ENCODE results near the gene ZMIZ1.

The ZMIZ1 gene, protein sequence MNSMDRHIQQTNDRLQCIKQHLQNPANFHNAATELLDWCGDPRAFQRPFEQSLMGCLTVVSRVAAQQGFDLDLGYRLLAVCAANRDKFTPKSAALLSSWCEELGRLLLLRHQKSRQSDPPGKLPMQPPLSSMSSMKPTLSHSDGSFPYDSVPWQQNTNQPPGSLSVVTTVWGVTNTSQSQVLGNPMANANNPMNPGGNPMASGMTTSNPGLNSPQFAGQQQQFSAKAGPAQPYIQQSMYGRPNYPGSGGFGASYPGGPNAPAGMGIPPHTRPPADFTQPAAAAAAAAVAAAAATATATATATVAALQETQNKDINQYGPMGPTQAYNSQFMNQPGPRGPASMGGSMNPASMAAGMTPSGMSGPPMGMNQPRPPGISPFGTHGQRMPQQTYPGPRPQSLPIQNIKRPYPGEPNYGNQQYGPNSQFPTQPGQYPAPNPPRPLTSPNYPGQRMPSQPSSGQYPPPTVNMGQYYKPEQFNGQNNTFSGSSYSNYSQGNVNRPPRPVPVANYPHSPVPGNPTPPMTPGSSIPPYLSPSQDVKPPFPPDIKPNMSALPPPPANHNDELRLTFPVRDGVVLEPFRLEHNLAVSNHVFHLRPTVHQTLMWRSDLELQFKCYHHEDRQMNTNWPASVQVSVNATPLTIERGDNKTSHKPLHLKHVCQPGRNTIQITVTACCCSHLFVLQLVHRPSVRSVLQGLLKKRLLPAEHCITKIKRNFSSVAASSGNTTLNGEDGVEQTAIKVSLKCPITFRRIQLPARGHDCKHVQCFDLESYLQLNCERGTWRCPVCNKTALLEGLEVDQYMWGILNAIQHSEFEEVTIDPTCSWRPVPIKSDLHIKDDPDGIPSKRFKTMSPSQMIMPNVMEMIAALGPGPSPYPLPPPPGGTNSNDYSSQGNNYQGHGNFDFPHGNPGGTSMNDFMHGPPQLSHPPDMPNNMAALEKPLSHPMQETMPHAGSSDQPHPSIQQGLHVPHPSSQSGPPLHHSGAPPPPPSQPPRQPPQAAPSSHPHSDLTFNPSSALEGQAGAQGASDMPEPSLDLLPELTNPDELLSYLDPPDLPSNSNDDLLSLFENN

DNA sequence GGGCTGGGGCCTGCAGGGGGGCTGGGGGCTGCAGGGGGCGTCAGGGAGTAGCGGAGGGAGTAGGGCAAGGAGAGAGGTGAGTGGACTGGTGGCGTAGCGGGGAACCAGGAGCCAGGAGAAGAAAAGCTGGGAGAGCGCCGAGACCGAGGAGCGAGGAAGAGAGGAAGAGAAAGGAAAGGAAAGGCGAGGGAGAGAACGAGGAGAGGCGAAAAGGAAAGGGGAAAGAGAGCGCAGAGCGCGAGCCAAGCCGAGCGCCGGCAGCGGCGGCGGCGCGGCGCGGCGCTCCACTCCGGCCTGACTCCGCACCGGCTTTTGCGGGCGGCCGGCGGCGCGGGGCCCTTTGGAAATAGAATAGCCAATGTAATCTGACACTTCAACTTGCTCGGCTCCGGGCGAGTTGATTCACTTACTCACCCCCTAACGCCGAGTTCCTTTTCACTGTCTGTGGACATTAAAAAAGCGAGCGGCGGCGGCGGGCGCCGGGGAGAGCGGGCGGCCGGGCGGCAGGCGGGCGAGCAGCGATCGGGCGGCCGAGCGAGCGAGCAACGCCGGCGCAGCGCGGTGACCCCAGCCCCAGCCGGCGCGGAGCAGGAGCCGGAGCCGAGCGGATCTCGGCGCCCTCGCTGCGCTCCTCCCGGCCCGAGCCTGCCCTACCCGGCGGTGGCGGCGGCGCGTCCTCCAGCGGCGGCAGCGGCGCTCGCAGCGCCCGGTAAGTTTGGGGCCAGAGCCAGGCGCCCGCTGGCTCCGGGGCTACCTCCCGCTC, at the start of gene ZMIZ1:
Gene ZMIZ1 (plus strand): TSS at position 405 of the 763 bp plus-strand sequence. CDS start 132,667 bp downstream, outside the sequence.
- peak; percentile 82 for DNase-seq (ENCODE audit: low read depth)

DNA sequence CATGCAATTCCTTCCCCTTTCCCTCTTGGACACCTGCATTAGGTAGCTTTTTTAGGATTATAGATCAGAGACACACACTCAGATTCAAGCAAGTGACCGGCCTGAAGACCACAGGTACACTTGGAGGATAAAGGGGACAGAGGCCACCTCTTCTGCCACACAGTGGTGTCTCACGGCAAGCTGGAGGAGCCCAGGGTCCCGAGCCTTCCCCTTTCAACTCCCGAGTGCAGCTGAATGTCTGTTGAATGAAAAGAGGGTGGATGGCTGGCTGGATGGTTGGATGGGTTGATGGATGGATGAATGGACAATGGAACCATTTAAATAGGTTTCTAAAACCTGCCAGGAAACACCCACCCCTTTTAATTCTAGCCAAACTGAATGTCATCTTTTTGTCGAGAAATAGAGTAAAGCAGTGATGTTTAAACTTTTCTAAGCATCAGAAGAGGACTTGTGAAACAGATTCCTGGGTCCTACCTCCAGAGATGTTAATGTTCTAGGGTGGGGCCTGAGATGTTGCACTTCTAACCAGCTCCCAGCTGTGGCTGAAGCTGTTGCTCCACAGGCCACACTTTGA, 49.2 kb upstream of the ZMIZ1 start:
- DNase-seq (ENCODE audit: low read depth): no peak

DNA sequence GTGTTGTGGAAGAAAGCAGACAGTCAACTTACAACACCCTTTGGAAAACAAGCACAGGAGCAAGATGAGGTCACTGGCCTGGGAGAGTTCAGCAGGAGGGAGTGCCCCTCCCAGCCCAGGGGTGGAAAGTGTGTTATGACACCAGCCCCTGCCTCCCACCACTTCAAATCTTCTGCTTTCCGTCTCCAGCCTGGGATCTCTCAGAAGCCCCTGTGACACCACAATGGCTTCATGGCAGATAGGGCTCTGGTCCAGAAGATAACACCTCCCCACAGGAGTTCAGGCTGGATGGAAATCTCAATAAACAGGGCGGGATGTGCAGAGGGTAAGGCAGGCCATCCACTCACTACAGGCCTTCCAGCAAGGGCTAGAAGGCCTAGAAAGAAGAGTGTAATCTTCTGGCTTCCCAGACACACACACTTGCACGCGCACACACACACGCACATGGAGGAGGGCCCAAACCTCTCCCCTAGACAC, 48.7 kb upstream of the ZMIZ1 start:
- DNase-seq (ENCODE audit: low read depth): no peak

DNA sequence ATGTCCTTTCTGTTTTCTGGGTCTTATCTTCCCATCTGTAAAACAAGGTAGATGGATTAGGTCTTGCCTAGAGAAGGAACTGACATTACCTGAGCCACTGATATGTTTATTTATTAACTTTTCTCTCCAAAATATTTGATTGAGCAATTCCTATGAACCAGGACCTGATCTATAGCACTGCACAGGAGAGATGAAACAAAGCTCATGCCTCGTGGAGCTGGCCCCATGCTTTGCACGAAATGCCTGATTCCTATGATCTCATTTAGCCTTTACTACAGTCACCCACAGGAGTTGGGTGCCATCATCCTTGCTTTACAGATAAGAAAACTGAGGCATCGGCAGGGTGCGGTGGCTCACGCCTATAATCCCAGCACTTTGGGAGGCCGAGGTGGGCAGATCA, 48.2 kb upstream of the ZMIZ1 start:
- no peak for DNase-seq (ENCODE audit: low read depth)

DNA sequence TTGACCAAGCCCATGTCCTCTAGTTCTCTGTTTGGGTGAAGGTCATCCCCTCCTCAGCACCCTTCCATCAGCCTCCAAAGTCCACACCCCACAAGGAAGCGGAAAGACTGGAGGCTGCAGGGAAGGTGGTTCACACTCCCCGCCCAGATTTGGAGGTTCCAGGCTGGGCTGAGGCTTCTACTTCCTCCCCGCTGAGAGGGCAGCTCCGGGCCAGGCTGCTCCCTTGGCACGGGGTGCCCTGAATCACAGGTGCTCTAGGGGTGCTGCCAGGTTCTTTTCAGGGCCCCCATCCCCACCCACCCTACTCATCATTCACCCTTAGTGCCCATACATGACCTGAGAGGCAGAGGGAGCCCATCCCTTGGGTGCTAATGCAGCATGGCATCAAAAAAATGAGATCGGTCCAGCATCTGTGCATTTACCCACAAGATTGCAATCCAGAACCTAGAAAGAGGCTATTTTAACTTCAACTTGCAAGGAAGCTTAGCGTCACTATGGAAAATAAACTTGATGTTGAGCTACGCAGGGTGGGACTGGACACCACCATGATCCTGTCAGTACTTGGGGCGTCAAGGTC, 47.3 kb upstream of the ZMIZ1 start:
- no peak for DNase-seq (ENCODE audit: low read depth)

DNA sequence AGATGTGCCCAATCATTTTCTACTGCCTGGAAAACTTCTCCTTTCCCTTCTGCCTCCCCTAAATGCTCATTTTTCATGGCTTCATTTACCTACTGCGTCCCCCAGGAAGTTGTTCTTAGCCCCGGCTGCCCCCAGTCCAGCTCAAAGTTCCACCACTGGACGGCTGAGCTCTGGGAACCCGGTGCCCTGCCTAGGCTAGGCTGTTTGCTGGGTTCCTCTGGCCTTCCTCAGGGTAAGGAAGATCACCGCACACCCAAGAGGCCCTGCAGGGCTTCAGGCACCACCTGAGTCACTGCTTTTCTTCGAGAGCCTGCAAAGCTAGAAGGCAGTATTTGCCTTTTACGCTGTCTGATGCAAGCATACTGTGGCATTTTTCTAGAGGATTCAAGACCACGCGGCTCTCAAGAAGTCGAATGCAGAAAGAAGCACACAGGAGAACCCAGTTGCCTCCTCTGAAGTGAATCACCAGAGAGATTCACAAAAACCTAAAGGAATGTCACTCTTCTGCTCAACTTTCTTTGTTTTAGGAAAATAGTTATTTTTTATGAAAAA, 46.7 kb upstream of the ZMIZ1 start:
- no peak for DNase-seq (ENCODE audit: low read depth)

DNA sequence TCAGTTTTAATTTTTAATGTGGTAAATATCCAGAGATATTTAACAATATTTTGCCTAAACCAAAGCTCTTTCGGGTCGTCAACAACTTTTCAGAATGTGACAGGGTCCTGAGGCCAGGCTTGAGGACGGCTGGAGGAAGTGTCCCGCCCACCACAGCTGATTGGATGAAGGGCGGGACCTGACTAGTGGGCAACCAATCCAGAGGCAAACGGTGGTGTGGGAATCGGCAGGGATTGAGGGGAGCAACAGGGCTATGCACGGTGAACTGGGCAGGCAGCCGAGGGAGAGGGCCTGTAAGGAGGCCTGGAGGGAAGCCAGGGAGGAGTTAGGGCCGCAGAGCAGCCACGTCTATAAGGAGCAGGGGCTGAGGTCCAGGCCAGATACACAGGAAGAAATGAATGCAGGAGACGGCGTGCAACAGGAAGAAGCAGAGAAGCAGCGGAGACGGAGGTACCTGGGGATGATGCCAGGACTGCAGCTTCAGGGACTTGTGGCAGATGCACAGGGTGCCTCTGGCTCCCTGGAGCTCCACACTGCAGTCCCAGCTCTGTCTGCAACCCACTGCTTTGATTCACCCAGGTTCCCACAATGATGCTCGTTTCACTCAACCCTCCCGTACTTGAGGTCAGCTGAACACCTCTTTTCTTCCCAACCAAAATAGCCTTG, 46.1 kb upstream of the ZMIZ1 start:
- no peak for DNase-seq (ENCODE audit: low read depth)

DNA sequence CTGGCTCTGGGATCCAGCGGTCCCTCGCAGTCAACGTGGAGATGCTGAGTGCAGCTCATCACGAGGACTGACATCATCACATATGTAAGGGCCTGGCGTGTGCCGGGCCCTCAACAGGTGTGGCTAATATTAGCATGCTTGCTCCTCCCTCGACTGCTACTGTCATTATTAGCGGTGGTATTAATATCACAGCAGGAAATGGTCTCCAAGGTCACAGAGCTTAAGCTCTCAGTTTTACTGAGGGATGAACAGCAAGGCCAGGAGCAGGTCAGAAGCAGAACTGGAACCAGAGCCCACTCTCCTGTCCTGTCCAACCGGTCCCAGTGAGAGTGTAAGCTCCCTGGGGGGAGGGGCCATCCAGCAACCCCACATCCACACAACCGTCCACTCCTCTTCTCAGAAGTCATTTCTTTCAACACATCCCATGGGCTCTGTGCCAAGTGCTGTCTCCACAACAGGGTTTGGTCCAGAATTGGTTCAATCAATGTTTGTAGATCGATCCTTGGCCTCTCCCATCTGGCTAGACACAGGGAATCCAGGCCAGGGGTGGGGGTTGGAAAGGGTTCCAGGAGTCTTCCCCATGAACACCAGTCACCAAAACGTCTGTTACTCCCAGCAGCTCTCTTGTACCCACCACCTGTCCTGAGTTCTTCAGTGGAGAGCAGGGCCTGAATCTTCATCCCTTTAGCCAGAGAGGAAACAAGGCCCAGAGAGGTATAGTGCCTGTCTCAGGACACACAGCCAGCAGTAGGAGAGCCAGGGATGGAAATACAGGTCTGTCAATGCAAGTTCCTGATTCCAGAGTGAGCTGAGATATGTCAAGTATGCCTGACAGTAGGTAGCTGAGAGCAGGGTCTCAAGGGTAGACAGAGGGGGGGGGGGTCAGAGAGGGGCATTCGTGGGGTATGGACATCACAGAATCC, 45.3 kb upstream of the ZMIZ1 start:
- no peak for DNase-seq (ENCODE audit: low read depth)

DNA sequence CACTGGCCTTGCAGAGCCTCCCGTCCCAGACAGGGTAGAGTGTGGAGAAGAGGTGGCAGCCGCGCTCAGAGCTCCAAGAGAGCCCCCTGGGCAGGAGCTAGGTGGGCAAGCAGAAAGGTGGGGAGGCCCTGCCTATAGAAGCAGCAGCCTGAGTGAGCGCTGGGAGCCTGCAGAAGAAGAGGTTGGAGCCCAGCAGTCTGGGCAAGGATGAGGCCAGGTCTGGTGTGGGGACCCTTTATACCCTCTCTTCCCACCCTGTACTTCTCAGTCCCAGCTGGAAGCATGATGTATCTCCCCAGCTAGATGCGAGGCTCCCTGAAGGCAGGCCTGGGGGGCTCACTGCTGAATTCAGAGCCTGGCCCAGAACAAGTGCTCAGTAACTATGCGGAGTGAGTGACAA, 44.5 kb upstream of the ZMIZ1 start:
- no peak for DNase-seq (ENCODE audit: low read depth)

DNA sequence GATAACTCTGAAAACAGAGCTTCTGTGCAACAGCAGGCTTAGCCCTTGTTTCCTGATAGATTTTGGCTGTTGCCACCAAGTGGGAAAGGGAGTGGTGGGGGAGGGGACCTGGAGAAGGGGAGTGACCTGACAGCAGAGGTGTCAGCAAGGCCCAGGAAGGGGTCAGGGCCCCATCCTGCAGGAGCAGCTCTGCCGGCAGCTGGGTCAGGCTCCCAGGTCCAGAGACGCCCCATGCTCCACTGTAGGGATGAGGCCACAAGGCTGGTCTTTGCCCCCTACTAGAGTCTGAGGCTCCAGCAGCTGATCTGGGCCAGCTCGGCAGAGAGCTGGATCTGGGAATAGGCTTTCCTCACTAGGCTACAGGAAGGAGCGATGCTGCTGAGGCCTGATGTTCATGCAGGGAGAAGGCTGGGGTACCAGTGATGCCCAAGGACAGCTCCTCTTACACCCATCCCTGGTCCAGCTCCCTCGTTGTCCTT, 44.0 kb upstream of the ZMIZ1 start:
- no peak for DNase-seq (ENCODE audit: low read depth)

DNA sequence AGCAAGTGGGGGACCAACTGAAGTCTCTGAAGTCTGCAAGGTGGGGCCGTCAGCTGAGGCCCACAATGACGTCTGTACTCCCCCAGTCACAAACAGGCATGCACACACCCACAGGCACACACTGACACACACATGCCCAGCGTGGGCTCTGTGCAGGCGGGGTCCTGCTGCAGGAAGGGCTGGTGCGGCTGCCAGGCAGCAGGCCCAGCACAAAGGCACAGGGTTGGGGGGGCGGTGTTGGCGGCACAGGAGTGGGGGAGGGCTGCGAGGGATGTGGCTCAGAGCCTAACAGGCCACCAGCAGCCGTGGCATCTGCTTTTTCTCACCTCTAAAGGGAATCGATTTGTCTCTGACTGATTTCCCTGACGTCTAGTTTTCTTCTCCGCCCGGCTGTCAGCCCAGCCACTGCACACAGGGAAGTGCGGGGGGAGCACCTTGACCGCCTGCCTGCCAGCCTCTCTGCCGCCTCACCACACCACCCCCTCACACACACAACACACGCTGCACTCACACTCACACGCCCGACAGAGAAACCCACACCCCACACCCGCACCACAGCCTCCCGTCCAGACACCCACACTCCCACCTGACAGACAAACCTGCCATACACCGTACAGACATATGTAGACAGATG, 43.5 kb upstream of the ZMIZ1 start:
- DNase-seq (ENCODE audit: low read depth): no peak

DNA sequence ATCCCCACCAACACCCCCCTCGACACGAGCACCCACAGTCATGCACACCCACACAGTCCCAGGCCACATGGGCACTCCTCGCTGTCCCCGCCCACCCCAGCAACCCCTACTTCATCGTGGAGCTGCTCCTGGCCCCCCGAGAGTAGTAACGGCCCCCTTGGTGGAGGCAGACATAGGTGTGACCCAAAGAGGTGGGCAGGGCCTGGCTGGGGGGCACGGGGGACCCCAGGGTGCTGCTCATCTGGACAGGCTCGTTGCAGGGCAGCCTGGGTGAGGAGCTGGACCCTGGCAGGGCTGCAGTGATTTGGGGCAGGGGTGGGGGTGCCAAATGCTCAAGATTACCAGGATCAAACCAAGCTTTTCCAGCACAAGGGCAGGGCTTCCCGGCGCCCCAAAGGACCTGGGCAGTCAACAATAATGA, 42.4 kb upstream of the ZMIZ1 start:
- DNase-seq (ENCODE audit: low read depth): no peak

DNA sequence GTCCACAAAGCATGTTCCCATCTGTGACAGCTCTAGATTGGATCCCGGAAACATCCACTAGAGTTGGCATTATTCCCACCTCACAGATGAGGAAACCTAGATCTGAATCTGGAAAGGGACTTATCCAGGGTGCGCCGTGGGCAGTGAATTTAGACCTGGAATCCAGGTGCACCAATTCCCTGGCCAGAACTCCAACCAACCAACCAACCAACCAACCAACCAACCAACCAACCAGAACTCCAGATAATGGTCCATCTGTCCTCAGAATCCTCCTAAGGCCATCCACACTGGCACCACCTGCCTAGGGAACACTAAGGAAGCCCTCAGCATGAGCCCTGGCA, 42.0 kb upstream of the ZMIZ1 start:
- DNase-seq (ENCODE audit: low read depth): no peak

DNA sequence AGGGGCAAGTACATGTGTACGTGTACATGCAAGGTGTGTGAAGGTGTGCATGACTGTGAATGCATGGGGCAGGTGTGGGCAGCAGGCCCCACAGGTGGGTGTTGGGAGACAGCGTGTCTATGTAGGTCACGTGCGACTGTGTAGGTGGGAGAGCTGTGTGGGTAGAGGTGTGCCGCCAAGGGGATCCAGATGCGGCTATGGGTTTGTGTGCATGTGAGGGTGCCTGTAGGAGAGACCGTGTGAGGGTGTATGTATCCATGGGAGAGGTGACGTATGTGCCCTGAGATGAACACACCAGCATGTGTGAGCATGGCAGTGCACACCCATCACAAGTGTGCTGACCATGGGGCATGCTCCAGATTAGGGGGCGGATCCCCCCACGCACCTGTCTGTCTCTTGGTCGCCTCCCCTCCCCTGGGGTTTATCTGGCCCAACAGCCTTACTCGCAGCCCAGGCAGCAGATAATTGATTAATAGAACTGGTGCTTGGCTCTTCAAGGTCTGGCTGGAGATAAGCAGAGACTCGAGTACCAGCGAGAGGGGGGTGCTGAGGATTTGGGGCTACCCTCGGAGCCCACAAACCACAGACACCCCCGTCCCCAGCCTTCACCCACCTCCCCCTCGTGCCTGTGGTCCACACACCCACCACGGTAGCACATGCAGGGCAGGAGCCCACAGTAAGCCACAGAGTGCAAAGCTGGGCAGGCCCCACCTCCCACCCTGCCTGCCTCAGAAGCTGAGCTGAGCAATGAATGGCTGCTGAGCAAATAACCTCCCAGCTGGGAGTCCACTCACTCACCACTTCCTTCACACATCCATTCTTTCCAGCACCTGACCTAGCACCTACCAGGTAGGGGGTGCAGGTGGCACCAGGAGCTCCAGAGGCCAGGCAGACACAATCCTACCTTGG, 41.4 kb upstream of the ZMIZ1 start:
- no peak for DNase-seq (ENCODE audit: low read depth)

DNA sequence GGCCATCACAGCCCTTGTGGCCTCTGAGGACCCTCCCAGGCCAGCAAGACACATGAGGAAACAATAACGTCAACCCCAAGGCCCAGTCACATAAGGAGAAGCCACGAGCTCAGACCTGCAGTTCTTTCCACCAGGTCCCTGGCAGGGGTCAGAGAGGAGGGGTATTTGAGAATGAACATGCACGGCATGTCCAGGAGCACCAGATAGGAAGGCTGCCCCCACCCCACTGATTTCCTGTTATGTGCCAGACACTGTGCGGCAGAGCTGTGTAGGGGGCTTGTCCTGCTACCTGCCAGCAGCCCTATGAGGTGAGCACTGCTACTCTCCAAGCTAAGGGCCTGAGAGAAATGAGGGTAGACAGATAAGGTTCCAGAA, 40.7 kb upstream of the ZMIZ1 start:
- no peak for DNase-seq (ENCODE audit: low read depth)

DNA sequence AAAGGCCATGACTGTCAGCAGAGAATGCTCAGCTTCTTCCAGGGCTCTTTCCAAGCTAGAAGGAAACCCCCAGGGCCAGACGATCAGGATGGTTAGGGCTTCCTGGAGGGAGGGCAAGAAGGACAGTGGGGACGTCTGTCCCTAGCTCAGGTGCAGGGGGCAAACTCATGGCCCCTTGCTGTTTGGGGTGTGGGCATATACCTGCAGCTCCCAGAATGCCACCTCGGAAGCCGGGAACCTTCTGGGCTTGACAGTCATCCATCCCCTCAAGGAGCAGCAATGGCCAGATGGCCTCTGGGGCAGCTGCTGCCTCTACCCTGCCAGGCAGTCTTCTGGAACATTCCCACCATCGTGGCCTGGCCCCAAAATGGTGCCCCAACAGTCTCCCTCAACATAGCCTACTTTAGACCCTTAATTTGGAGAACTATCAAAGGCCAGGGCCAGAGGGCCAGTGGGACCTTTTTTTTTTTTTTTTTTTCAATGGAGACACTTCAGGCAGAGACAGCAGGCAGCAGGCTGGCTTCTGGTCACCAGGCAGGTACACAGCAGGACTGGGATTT, 40.2 kb upstream of the ZMIZ1 start:
- no peak for DNase-seq (ENCODE audit: low read depth)
